Measurements from ENCODE around the gene EML6. TPM values are rescaled to one million over a fixed set of nuclear protein-coding genes. Genes with fewer than 3 reads are reported as not detected.

EML6 gene
- total and polyA plus RNA-seq, 2 of the 13 experiments (the other 11 are each of a cell fraction or from before 2014, with no cell fraction given): 17.2 to 32.4 TPM

GRCh38 chr2:54957321-54957999, 234.0 kb downstream of the EML6 start:
- Histone ChIP-seq H3K27me3 (ENCODE audit: control insufficient read depth in 1 of 2, insufficient read depth in 2 of 2, low read length in 2 of 2) (no peaks in the 10 kb centered on the region), H3K9me3 (ENCODE audit: low read length) (no peaks in the 10 kb centered on the region), H4K20me1 (ENCODE audit: insufficient read depth, low read length) (no peaks in the 10 kb centered on the region), H3K9ac (ENCODE audit: insufficient read depth, low read depth, low read length) (no peak overlapping the region), H3K4me2 (ENCODE audit: low read depth, low read length) (no peak overlapping the region), H3K4me3 (replicated peaks in 1 of 3; ENCODE audit: insufficient read depth in 1 of 3, low read depth in 2 of 3, low read length in 3 of 3) (no peak overlapping the region), H3K79me2 (ENCODE audit: insufficient read depth, low read length) (no peaks in the 10 kb centered on the region), H3K36me3 (replicated peaks in 1 of 2; ENCODE audit: control insufficient read depth in 1 of 2, insufficient read depth in 2 of 2, low read length in 2 of 2) (0 out of 5 replicates have a peak, but pooled peaks cover 0 to 1% of the 10 kb centered on the region in 2 experiments), H3K4me1 (ENCODE audit: insufficient read depth, low read length) (peaks cover 15% of the 10 kb centered on the region), H2AFZ (ENCODE audit: low read length) (no peak overlapping the region), H3K27ac (ENCODE audit: extremely low read length, insufficient read depth, low read length) (no peak overlapping the region)
- TF ChIP-seq POGZ (CRISPR knock-in tag; IDR thresholded peaks at IDR 0.05) (no peak), ZNF782 (CRISPR knock-in tag; IDR thresholded peaks at IDR 0.05; ENCODE audit: borderline replicate concordance) (no peak), GLMP (CRISPR knock-in tag; IDR thresholded peaks at IDR 0.05; ENCODE audit: borderline replicate concordance) (no peak), TERF1 (CRISPR knock-in tag; IDR thresholded peaks at IDR 0.05) (no peak), TFDP1 (CRISPR knock-in tag; IDR thresholded peaks at IDR 0.05; ENCODE audit: borderline replicate concordance) (no peak), NAIF1 (CRISPR knock-in tag; IDR thresholded peaks at IDR 0.05; ENCODE audit: borderline replicate concordance) (no peak), ZFP41 (CRISPR knock-in tag; IDR thresholded peaks at IDR 0.05; ENCODE audit: borderline replicate concordance) (no peak)
- ChIA-PET CTCF (ENCODE audit: low intra/inter-chr PET ratio, low total read pairs) (no interaction called here), POLR2A (no interaction called here)
- no TSS peak for BruUV-seq (replicated peaks)
- FAIRE-seq (no peak), DNase-seq (ENCODE audit: low spot score) (no peak), ATAC-seq (no peak)
- intact Hi-C loops (cut with micrococcal nuclease; ENCODE audit: unreplicated experiment): no loop called here
- in situ Hi-C loops (cut with HindIII; ENCODE audit: extremely low pct_ligation_motif_present, low pct_unique_long_range_greater_than_20kb): no loop called here
- WGBS (ENCODE audit: low lambda C conversion rate): 95% methylated on average over 18 of the region's 18 CpGs
